ENCODE measurements around the gene ADAMTS2.

ADAMTS2 gene

DNA sequence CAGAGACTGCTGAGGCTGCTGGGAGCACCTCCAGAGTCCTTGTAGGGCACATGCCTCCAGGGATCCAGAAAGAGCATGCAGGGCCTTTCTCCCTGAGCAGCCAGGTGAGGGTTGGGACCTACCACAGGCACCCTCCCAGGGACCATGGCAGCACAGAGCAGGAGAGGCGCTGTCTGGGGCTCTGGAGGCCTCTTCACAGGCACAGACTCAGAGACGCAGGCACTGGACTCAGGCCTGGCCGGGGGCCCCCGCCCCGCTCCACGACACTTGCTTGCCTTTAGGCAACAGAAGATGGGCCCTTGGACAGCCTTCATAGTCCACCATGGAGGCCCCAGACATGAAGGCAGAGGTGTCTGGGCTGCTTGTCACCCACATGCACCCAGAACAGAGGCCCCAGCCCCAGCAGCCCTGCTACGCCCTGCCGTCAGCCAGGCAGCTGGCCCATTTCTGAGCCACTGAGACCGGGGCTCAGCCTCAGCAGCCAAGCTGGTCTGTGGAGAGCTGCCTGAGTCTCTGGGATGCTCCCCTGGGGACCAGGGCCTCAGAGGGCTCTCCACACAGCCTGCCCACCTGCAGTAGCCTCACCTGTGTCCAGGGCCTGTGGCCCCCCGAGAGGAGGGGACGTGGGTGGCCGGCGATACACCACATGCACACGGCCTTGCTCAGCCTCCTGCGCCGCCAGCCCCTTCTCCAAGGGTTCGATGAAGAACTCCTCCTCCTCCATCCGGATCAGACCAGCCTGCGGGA lies 72.8 kb downstream of the ADAMTS2 start:
- H3K4me1 Mint-ChIP-seq (ENCODE audit: low read depth) = no peaks in the 10 kb centered on the region
- H3K27me3 Mint-ChIP-seq (ENCODE audit: low read depth) = no peaks in the 10 kb centered on the region
- no peaks in the 10 kb centered on the region for H3K9me3 Mint-ChIP-seq
- no peak overlapping the region for H3K27ac Mint-ChIP-seq
- no peaks in the 10 kb centered on the region for H3K36me3 Mint-ChIP-seq (ENCODE audit: low read depth)
- H3K4me3 Mint-ChIP-seq = no peak overlapping the region

DNA sequence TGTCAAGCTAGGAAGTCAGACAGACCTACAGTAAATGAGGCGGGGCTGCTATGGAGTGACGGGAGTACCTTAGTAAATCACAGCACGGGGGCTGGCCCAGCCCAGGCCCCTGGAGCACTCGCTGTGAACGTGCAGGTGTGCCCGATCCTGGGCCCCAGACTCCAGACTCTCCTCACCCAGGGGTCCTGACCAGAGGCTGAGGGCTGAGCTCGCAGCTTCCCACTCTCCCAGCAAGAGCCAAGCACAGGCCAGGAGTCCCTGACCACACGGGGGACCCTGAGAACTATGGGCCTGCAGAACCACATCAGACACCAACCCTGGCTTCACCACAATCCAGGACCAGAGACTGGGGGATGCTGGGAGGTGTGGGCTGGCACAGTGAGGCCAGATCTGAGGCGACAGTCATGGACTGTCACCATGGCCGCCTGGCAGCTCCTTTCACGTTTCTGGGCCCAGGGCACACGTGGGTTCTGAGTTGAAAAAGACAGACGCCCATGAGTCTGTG lies 73.4 kb downstream of the ADAMTS2 start:
- H3K27me3 Mint-ChIP-seq (ENCODE audit: low read depth) = no peaks in the 10 kb centered on the region
- H3K9me3 Mint-ChIP-seq = no peaks in the 10 kb centered on the region
- H3K4me1 Mint-ChIP-seq (ENCODE audit: low read depth) = no peaks in the 10 kb centered on the region
- no peaks in the 10 kb centered on the region for H3K36me3 Mint-ChIP-seq (ENCODE audit: low read depth)
- H3K27ac Mint-ChIP-seq = no peak overlapping the region
- no peak overlapping the region for H3K4me3 Mint-ChIP-seq

DNA sequence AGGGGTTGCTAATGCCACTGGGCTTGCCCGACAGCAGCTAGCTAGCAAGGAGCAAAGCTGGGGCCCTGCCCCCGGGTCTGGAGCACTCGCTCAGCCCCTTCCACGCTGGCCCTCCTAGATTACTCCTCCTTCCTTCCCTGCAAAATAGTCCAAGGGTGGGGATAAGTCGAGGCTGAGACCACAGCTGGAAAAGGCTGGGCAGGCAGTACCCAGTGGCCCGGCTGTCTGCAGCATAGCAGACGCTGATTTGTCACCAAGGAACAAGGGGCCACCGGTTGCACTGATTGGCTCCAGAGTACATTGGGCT lies 73.9 kb downstream of the ADAMTS2 start:
- Mint-ChIP-seq H3K4me1 (ENCODE audit: low read depth) (no peaks in the 10 kb centered on the region), H3K4me3 (no peak overlapping the region), H3K27me3 (ENCODE audit: low read depth) (no peaks in the 10 kb centered on the region), H3K36me3 (ENCODE audit: low read depth) (no peaks in the 10 kb centered on the region), H3K27ac (no peak overlapping the region), H3K9me3 (no peaks in the 10 kb centered on the region)

DNA sequence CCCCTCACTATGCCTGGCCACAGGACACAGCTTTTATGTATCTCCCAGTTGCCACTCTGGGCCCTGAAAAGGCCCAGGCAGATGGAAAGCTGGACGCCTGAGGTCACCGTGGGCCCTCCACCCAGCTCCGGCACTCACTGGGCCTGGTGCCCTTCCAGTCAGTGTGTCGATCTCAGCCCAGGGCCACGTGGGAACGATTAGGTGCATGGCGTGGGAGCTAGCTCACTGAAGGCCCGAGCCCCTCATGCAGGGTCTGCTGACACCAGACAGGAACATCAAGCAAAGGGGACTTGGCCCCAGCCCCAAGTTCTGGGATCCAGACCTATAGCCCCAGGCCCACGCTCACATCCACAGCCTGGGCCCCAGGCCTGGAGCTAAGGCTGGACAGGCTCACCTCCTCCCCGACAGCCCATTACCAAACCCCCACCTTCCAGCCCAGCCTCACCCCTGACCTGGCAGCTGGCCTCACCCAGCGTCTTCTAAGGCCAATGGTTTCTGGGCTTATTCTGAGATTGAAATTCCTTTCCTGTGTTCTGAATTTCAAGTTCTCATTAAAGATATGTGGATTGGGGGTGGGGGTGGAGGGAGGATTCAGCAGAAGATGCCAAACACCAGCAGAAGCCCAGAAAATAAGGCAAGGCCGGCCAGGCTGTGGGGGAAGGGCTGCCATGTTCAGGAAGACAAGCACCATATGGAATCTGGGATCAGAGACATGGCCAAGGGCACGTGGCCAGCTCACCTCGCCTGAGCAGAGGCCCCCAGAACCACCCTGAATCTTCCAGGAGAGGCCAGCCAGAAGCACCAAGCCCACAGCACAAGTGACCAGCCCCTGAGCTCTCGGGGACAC lies 74.5 kb downstream of the ADAMTS2 start:
- Mint-ChIP-seq H3K27ac (no peak overlapping the region), H3K27me3 (ENCODE audit: low read depth) (no peaks in the 10 kb centered on the region), H3K36me3 (ENCODE audit: low read depth) (no peaks in the 10 kb centered on the region), H3K9me3 (no peaks in the 10 kb centered on the region), H3K4me1 (ENCODE audit: low read depth) (no peaks in the 10 kb centered on the region), H3K4me3 (no peak overlapping the region)

DNA sequence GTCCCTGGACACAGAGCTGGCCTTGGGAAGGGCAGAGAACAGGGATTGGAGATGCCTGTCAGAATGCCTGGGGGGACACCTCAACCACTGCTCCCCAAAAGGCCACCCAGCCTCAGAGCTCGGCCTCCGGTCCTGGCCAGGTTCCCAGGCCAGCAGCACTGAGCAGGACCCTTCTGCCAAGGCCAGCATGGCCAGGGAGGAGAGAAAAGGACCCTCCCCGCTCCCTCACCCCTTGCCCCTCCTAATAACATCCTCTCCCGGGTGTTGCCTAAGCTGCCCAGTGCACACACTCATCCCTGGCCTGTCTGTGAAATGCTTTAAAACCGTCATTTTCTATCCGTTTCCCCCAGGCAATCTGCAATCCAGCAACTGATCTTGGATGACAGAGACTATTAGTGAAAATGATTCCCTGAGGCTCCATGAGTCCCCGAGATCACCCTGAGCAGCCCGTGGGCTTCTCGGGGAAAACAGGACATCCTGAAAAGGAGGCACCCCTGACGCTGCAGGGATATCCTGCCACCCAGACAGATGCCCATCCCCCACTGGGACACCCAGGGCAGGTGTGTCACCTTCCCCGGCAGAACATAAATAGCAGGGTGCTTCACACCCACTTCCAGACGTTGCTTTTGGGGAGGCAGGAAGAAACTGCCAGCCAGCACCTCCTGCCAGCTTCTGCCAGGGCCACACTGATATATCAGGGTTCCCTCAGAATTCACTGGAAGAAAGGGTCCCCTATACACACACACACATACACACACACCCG lies 75.3 kb downstream of the ADAMTS2 start:
- H3K4me1 Mint-ChIP-seq (ENCODE audit: low read depth) = no peaks in the 10 kb centered on the region
- H3K9me3 Mint-ChIP-seq = no peaks in the 10 kb centered on the region
- H3K27me3 Mint-ChIP-seq (ENCODE audit: low read depth) = no peaks in the 10 kb centered on the region
- H3K36me3 Mint-ChIP-seq (ENCODE audit: low read depth) = no peaks in the 10 kb centered on the region
- H3K4me3 Mint-ChIP-seq = no peak overlapping the region
- H3K27ac Mint-ChIP-seq = no peak overlapping the region

DNA sequence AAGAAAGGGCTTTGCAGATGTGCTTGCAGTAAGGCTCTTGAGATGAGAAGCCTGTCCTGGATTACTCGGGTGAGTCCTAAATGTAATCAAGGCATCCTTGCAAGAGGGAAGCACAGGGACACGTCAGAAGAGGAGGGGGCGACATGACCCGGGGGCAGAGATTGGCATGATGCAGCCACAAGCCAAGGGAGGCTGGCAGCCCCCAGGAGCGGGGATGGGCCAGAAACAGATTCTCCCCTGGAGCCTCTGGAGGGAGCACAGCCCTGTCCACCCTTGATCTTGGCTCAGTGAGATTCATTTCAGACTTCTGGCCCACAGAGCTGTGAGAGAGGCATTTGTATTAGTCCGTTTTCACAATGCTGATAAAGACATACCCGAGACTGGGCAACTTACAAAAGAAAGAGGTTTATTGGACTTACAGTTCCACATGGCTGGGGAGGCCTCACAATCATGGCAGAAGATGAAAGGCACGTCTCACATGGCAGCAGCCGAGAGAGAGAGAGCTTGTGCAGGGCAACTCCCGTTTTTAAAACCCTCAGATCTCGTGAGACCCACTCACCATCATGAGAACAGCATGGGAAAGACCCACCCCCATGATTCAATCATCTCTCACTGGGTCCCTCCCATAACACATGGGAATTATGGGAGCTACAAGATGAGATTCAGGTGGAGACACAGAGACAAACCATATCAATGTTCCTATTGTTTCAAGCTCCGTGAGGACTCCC lies 76.1 kb downstream of the ADAMTS2 start:
- Mint-ChIP-seq H3K27me3 (ENCODE audit: low read depth) (no peaks in the 10 kb centered on the region), H3K9me3 (no peaks in the 10 kb centered on the region), H3K27ac (no peak overlapping the region), H3K4me1 (ENCODE audit: low read depth) (no peaks in the 10 kb centered on the region), H3K4me3 (no peak overlapping the region), H3K36me3 (ENCODE audit: low read depth) (no peaks in the 10 kb centered on the region)

DNA sequence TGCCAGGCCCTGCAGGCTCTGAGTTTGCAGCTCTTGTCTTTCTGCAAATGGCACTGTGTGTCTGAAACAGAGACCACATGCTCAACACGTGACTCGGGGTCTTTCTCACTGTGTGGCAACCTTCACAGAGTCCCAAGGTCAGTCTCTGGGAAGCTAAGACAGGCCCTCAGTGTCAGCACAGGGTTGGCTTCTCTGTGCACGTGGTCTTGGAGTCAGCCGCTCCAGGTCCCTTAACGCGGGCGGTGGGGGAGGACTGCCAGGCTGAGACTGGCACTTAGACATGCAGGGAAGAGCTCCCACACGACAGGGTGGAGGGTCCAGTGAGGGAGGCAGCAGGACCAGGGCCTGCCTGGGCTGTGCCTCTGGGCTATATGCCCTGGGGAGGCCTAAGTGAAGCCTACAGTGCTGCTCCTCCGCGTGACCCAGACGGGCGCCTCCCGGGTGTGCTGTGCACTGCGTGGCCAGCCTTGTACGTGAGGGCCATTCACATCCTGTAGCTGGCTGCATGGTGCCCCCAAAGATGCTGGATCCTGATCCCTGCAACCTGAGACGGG lies 76.8 kb downstream of the ADAMTS2 start:
- Mint-ChIP-seq H3K27me3 (ENCODE audit: low read depth) (no peaks in the 10 kb centered on the region), H3K27ac (no peak overlapping the region), H3K36me3 (ENCODE audit: low read depth) (no peaks in the 10 kb centered on the region), H3K4me1 (ENCODE audit: low read depth) (no peaks in the 10 kb centered on the region), H3K4me3 (no peak overlapping the region), H3K9me3 (no peaks in the 10 kb centered on the region)

DNA sequence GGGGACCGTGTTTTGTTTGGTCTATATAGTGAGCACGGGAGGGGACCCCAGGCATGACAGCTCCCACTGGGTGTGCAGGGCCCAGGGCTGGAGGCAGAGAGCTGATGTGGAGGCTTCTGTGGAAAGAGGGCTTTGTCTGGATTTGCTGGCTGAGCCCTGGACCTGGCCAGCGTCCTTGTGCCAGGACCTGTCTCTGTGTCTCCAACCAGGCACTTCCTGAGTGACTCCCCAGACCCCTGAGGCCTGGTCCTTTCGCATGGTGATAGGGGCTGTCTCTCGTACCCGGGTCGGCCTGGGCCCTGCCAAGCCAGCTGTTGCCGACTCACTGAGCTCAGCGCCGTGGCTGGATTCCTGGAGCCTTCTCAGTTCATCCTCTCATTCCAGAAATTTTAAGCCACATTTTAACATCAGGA lies 77.6 kb downstream of the ADAMTS2 start:
- Mint-ChIP-seq H3K4me3 (no peak overlapping the region), H3K36me3 (ENCODE audit: low read depth) (no peaks in the 10 kb centered on the region), H3K27ac (no peak overlapping the region), H3K27me3 (ENCODE audit: low read depth) (no peaks in the 10 kb centered on the region), H3K4me1 (ENCODE audit: low read depth) (no peaks in the 10 kb centered on the region), H3K9me3 (no peaks in the 10 kb centered on the region)

DNA sequence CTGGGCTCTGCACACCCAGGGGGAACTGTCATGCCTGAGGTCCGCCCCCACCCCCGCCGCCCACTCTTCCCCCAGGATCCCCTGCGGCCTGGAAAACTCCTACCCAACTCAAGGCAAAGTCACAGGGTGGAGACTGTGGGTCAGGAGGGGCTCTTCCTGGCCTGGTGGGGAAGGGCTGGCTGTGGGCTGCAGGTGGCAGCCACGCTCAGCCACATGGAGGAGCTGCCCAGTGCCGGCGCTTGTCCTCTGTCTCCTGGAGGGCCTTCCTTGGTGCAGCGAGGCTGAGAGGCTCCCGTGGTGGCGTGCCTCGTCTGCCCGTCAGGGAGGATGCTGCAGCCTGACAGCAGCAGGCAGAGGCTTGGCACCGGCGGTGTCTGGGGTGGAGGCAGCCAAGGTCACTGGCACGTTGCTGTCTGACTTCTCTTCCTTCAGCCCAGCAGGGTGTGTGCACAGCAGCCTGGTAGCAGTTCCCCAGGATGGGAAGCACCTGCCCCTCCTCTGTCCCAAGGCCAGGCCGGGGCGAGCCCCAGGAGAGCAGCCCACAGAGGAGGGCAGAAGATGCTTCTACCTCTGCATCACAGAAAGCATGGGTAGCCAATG lies 78.1 kb downstream of the ADAMTS2 start:
- H3K36me3 Mint-ChIP-seq (ENCODE audit: low read depth) = no peaks in the 10 kb centered on the region
- no peak overlapping the region for H3K27ac Mint-ChIP-seq
- H3K9me3 Mint-ChIP-seq = no peaks in the 10 kb centered on the region
- no peaks in the 10 kb centered on the region for H3K4me1 Mint-ChIP-seq (ENCODE audit: low read depth)
- H3K27me3 Mint-ChIP-seq (ENCODE audit: low read depth) = no peaks in the 10 kb centered on the region
- no peak overlapping the region for H3K4me3 Mint-ChIP-seq

DNA sequence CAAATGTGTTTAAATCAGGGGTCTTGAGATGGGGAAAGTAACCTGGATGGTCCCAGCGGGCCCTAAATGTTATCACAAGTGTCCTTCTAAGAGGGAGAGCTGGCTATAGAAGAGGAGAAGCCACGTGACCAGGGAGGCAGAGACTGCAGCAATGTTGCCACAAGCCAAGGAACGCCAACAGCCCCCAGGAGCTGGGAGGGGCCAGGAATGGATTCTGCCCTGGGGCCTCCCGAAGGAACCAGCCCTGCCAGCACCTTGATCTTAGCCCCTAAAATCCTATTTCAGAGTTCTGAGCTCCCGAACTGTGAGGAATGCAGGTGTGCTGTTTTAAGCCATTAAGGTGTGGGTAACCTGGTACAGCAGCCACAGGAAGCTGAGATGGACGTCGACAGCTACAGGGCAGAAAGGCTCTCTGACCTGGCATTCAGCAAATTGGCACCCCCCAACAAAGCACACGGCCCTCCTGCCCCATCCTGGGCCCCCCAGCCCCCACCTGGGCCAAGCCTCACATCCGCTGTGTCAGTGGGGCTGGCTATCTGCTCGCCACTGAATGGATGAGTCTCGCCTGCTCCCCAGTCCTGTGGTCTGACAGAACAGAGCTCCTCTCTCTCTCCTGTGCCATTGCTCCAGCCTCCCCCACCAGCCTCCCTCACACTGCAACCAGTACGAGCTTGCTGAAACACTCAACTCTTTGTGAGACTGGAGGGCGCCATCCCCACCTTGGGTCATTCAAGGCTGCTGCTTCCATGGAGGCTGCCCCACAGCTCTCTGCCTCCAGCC lies 78.8 kb downstream of the ADAMTS2 start:
- H3K9me3 Mint-ChIP-seq = no peaks in the 10 kb centered on the region
- H3K27me3 Mint-ChIP-seq (ENCODE audit: low read depth) = no peaks in the 10 kb centered on the region
- no peaks in the 10 kb centered on the region for H3K36me3 Mint-ChIP-seq (ENCODE audit: low read depth)
- H3K27ac Mint-ChIP-seq = no peak overlapping the region
- H3K4me1 Mint-ChIP-seq (ENCODE audit: low read depth) = no peaks in the 10 kb centered on the region
- H3K4me3 Mint-ChIP-seq = no peak overlapping the region

DNA sequence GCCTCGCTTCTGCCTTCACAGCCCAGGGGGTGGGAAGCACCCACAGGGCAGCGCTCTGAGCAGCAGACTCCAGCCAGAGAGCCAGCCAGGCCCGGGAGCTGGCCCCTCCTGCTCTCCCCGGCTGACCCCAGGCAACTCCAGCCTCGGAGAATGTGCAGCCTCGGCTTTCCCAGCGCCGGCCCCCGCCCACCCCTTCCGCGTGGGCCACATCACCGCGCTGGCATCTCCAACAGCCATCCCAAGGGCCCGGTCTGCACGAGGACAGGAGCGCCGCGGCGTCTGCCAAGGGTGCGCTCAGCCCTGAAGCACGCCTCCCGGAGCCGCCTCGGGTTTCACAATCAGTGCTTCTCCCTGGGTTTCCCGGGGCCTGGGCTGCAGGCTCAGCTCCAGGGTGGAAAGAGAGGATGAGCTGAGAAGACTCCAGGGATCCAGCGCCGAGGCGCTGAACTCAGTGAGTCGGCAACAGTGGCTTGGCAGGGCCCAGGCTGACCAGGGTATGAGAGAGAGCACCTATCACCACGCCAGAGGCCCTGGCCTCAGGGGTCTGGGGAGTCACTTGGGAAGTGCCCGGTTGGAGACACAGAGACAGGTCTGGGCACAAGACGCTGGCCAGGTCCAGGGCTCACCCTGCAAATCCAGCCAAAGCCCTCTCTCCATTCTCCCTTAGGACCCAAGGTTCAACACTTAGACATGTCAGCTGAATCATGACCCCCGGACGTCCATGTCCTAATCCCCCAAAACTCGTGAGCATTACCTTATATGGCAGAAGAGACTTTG lies 79.6 kb downstream of the ADAMTS2 start:
- Mint-ChIP-seq H3K36me3 (ENCODE audit: low read depth) (no peaks in the 10 kb centered on the region), H3K4me1 (ENCODE audit: low read depth) (no peaks in the 10 kb centered on the region), H3K27ac (no peak overlapping the region), H3K4me3 (no peak overlapping the region), H3K27me3 (ENCODE audit: low read depth) (no peaks in the 10 kb centered on the region), H3K9me3 (no peaks in the 10 kb centered on the region)

DNA sequence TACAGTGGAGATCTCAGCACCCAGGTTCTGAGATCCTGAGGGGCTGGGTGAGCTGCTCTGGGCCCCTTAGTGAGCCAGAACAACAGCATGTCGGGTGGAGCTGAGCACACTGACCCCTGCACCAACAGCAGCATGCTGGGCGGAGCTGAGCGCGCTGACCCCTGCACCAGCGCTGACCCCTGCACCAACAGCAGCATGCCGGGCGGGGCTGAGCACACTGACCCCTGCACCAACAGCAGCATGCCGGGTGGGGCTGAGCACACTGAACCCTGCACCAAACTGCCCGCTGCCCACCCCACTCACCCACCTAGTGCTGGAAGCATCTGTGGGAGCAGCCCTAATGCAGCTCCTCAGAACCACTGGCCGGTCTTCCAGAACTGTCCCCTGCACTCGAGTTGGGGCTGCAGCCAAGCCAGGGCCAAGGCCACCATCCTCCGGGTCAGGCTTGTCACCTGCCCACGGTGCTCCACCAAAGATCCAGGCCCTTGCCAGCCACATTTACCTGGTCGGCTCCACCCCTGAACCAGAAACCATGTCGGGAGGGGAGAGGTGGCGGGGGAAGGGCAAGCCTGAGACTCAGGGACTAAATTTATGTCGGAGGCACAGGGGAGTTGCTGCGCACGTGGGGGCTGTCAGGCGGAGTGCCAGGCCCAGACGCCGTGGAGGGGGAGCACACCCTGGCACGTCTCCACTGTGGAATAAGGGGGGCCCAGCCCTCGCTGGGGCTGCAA lies 80.3 kb downstream of the ADAMTS2 start:
- no peaks in the 10 kb centered on the region for H3K36me3 Mint-ChIP-seq (ENCODE audit: low read depth)
- H3K27ac Mint-ChIP-seq = no peak overlapping the region
- no peaks in the 10 kb centered on the region for H3K27me3 Mint-ChIP-seq (ENCODE audit: low read depth)
- H3K4me1 Mint-ChIP-seq (ENCODE audit: low read depth) = no peaks in the 10 kb centered on the region
- no peak overlapping the region for H3K4me3 Mint-ChIP-seq
- H3K9me3 Mint-ChIP-seq = no peaks in the 10 kb centered on the region
